Naive B cell (primary cell): ENCODE measurements around the gene KLK11. TPM values are rescaled to one million over a fixed set of nuclear protein-coding genes. Genes with fewer than 3 reads are reported as not detected.

Source experiments
- ATAC-seq, 2 donors: fragments of 150-1000 bp; cut with Tn5 transposase; 2 replicates each; pipeline ENCODE4 v1.10.0; 2021; ENCODE audit warnings: low read depth in 2 of 2, mild to moderate bottlenecking in 2 of 2, moderate library complexity in 2 of 2
- DNase-seq: peaks from one replicate; pipeline ENCODE4 v3.0.0; 2022
- H3K27ac Mint-ChIP-seq, 6 donors: one replicate each; pipeline ENCODE4 v1.8.0; 2020 to 2022; ENCODE audit warnings: mild to moderate bottlenecking in 6 of 6, mixed read lengths in 6 of 6, moderate library complexity in 5 of 6, inconsistent platforms in 2 of 6
- H3K27me3 Mint-ChIP-seq, 3 donors: one replicate each; pipeline ENCODE4 v1.8.0; 2021 to 2022; ENCODE audit warnings: mixed read lengths in 3 of 3, mild to moderate bottlenecking in 1 of 3
- H3K36me3 Mint-ChIP-seq, 2 donors: one replicate each; pipeline ENCODE4 v1.8.0; 2020 to 2022; ENCODE audit warnings: mixed read lengths in 2 of 2, inconsistent platforms in 1 of 2, mild to moderate bottlenecking in 1 of 2
- H3K4me1 Mint-ChIP-seq, 3 donors: one replicate each; pipeline ENCODE4 v1.8.0; 2020 to 2022; ENCODE audit warnings: mixed read lengths in 3 of 3, inconsistent platforms in 1 of 3, mild to moderate bottlenecking in 1 of 3, moderate library complexity in 1 of 3
- H3K4me3 Mint-ChIP-seq, 8 donors: one replicate each; pipeline ENCODE4 v1.8.0; 2020 to 2022; ENCODE audit warnings: mild to moderate bottlenecking in 8 of 8, mixed read lengths in 8 of 8, moderate library complexity in 8 of 8, inconsistent platforms in 2 of 8
- H3K9me3 Mint-ChIP-seq, 7 donors: one replicate each; pipeline ENCODE4 v1.8.0; 2020 to 2022; ENCODE audit warnings: mixed read lengths in 7 of 7, mild to moderate bottlenecking in 5 of 7, inconsistent platforms in 2 of 7, moderate library complexity in 1 of 7
- polyA plus RNA-seq, 6 donors: library from polyadenylated mRNA; unstranded; fragments of 300-500 nt; fragmentation: Illumina TruSeq; gene quantifications; one replicate each; pipeline ENCODE4 v1.2.3, GENCODE V29; 2021; ENCODE audit warnings: low read depth in 6 of 6

KLK11 gene
- polyA plus RNA-seq, 6 donors from 2014 or later = not detected

- H3K4me3 Mint-ChIP-seq = no peak overlapping the region
- H3K27me3 Mint-ChIP-seq = peaks cover 15 to 33% (median 26%) of the 10 kb centered on the region in 3 donors
- ATAC-seq (no peak), DNase-seq (no peak)
- no peaks in the 10 kb centered on the region for H3K36me3 Mint-ChIP-seq
- no peak overlapping the region for H3K27ac Mint-ChIP-seq
- H3K9me3 Mint-ChIP-seq = peaks cover 0 to 24% (median 15%) of the 10 kb centered on the region in 7 donors
- no peaks in the 10 kb centered on the region for H3K4me1 Mint-ChIP-seq
These were observed 20.6 kb upstream of the KLK11 start for GRCh38 chr19:51047031-51047335.

GRCh38 chr19:51044327-51044726 lies 17.9 kb upstream of the KLK11 start:
- Mint-ChIP-seq H3K27me3 (peaks cover 11 to 33% (median 24%) of the 10 kb centered on the region in 3 donors), H3K4me1 (no peaks in the 10 kb centered on the region), H3K9me3 (peaks cover 0 to 12% (median 5%) of the 10 kb centered on the region in 7 donors), H3K27ac (no peak overlapping the region), H3K4me3 (no peak overlapping the region), H3K36me3 (no peaks in the 10 kb centered on the region)
- ATAC-seq (no peak), DNase-seq (no peak)

- no peak overlapping the region for H3K4me3 Mint-ChIP-seq
- peaks cover 0 to 8% (median 2%) of the 10 kb centered on the region in 7 donors for H3K9me3 Mint-ChIP-seq
- peaks cover 6 to 26% (median 16%) of the 10 kb centered on the region in 3 donors for H3K27me3 Mint-ChIP-seq
- H3K27ac Mint-ChIP-seq = no peak overlapping the region
- H3K4me1 Mint-ChIP-seq = no peaks in the 10 kb centered on the region
- ATAC-seq (no peak), DNase-seq (no peak)
- H3K36me3 Mint-ChIP-seq = no peaks in the 10 kb centered on the region
These were observed 17.1 kb upstream of the KLK11 start for GRCh38 chr19:51043497-51043896.

GRCh38 chr19:51040151-51040550 lies 13.7 kb upstream of the KLK11 start:
- peaks cover 0 to 8% (median 2%) of the 10 kb centered on the region in 7 donors for H3K9me3 Mint-ChIP-seq
- ATAC-seq = no peak
- no peaks in the 10 kb centered on the region for H3K36me3 Mint-ChIP-seq

GRCh38 chr19:51036519-51036918 lies 10.1 kb upstream of the KLK11 start:
- no peak for DNase-seq
- peak overlapping the region in 1 of 6 donors; percentile 56 for H3K27ac Mint-ChIP-seq
- H3K36me3 Mint-ChIP-seq = peaks cover 0 to 3% of the 10 kb centered on the region in 2 donors
- H3K9me3 Mint-ChIP-seq = peaks cover 0 to 2% (median 0%) of the 10 kb centered on the region in 7 donors
- H3K27me3 Mint-ChIP-seq = peaks cover 9 to 34% (median 30%) of the 10 kb centered on the region in 3 donors
- ATAC-seq = no peak
- no peak overlapping the region for H3K4me3 Mint-ChIP-seq
- H3K4me1 Mint-ChIP-seq = no peaks in the 10 kb centered on the region

More at GRCh38 chr19:51040151-51040550, 13.7 kb upstream of the KLK11 start:
- no peak for DNase-seq
- peaks cover 5 to 11% (median 11%) of the 10 kb centered on the region in 3 donors for H3K27me3 Mint-ChIP-seq
- no peak overlapping the region for H3K4me3 Mint-ChIP-seq
- H3K4me1 Mint-ChIP-seq = no peaks in the 10 kb centered on the region
- no peak overlapping the region for H3K27ac Mint-ChIP-seq

GRCh38 chr19:51034704-51035103 lies 8.3 kb upstream of the KLK11 start, which contains the start of gene KLK12:
Gene KLK12, minus strand, starts transcription at chr19:51035002. Its CDS starts 381 bp downstream, at chr19:51034621.
- Mint-ChIP-seq H3K36me3 (peaks cover 0 to 14% of the 10 kb centered on the region in 2 donors), H3K27ac (no peak within 1 kb of the TSS), H3K4me1 (no peaks in the 10 kb centered on the region), H3K4me3 (no peak within 1 kb of the TSS), H3K27me3 (peaks cover 15 to 46% (median 43%) of the 10 kb centered on the region in 3 donors), H3K9me3 (peaks cover 0 to 10% (median 1%) of the 10 kb centered on the region in 7 donors)
- DNase-seq = no peak
- no peak for ATAC-seq

- Mint-ChIP-seq H3K9me3 (peaks cover 0 to 10% (median 4%) of the 10 kb centered on the region in 7 donors), H3K27me3 (peaks cover 30 to 57% (median 55%) of the 10 kb centered on the region in 3 donors), H3K4me1 (no peaks in the 10 kb centered on the region), H3K36me3 (peaks cover 0 to 16% of the 10 kb centered on the region in 2 donors), H3K27ac (peak overlapping the region in 1 of 6 donors; percentile 90), H3K4me3 (no peak overlapping the region)
- DNase-seq = no peak
- ATAC-seq = no peak
These were observed 5.4 kb upstream of the KLK11 start for GRCh38 chr19:51031880-51032225.

GRCh38 chr19:51031220-51031879 lies 4.9 kb upstream of the KLK11 start:
- Mint-ChIP-seq H3K27ac (peak overlapping the region in 1 of 6 donors; percentile 90), H3K4me1 (peaks cover 0 to 4% (median 0%) of the 10 kb centered on the region in 3 donors), H3K27me3 (peaks cover 30 to 62% (median 60%) of the 10 kb centered on the region in 3 donors), H3K36me3 (peaks cover 0 to 21% of the 10 kb centered on the region in 2 donors), H3K9me3 (peaks cover 0 to 10% (median 4%) of the 10 kb centered on the region in 7 donors), H3K4me3 (no peak overlapping the region)
- ATAC-seq (no peak), DNase-seq (no peak)

- no peak for ATAC-seq
- Mint-ChIP-seq H3K27ac (no peak overlapping the region), H3K4me3 (no peak overlapping the region), H3K27me3 (peaks cover 33 to 66% (median 58%) of the 10 kb centered on the region in 3 donors), H3K36me3 (peaks cover 0 to 22% of the 10 kb centered on the region in 2 donors), H3K4me1 (peaks cover 0 to 4% (median 0%) of the 10 kb centered on the region in 3 donors), H3K9me3 (peaks cover 0 to 10% (median 4%) of the 10 kb centered on the region in 7 donors)
- no peak for DNase-seq
These were observed 4.2 kb upstream of the KLK11 start for GRCh38 chr19:51030631-51031030.

- peaks cover 0 to 4% (median 0%) of the 10 kb centered on the region in 3 donors for H3K4me1 Mint-ChIP-seq
- no peak overlapping the region for H3K27ac Mint-ChIP-seq
- H3K36me3 Mint-ChIP-seq = peaks cover 0 to 22% of the 10 kb centered on the region in 2 donors
- H3K27me3 Mint-ChIP-seq = peaks cover 40 to 66% (median 58%) of the 10 kb centered on the region in 3 donors
- DNase-seq = no peak
- no peak overlapping the region for H3K4me3 Mint-ChIP-seq
- no peak for ATAC-seq
- H3K9me3 Mint-ChIP-seq = peaks cover 0 to 10% (median 4%) of the 10 kb centered on the region in 7 donors
These were observed 3.3 kb upstream of the KLK11 start for GRCh38 chr19:51029718-51030117.

GRCh38 chr19:51027873-51028272 lies 1.5 kb upstream of the KLK11 start:
- DNase-seq (no peak), ATAC-seq (no peak)
- H3K27ac Mint-ChIP-seq = no peak overlapping the region
- peaks cover 0 to 10% (median 4%) of the 10 kb centered on the region in 7 donors for H3K9me3 Mint-ChIP-seq
- H3K4me3 Mint-ChIP-seq = no peak overlapping the region
- peaks cover 0 to 22% of the 10 kb centered on the region in 2 donors for H3K36me3 Mint-ChIP-seq
- H3K4me1 Mint-ChIP-seq = peaks cover 0 to 4% (median 0%) of the 10 kb centered on the region in 3 donors
- H3K27me3 Mint-ChIP-seq = peaks cover 38 to 69% (median 58%) of the 10 kb centered on the region in 3 donors

- Mint-ChIP-seq H3K9me3 (peaks cover 0 to 10% (median 4%) of the 10 kb centered on the region in 7 donors), H3K27me3 (peaks cover 38 to 74% (median 64%) of the 10 kb centered on the region in 3 donors), H3K4me1 (peaks cover 0 to 4% (median 0%) of the 10 kb centered on the region in 3 donors), H3K36me3 (peaks cover 0 to 22% of the 10 kb centered on the region in 2 donors), H3K27ac (peak overlapping the region in 1 of 6 donors; percentile 79), H3K4me3 (no peak overlapping the region)
- ATAC-seq (no peak), DNase-seq (no peak)
These were observed 850 bp upstream of the KLK11 start for GRCh38 chr19:51027126-51027806.

GRCh38 chr19:51025809-51026553 lies 435 bp downstream of the KLK11 start:
- Mint-ChIP-seq H3K27ac (no peak overlapping the region), H3K4me3 (no peak overlapping the region), H3K36me3 (peaks cover 0 to 13% of the 10 kb centered on the region in 2 donors), H3K4me1 (peaks cover 0 to 4% (median 0%) of the 10 kb centered on the region in 3 donors), H3K9me3 (peaks cover 0 to 5% (median 4%) of the 10 kb centered on the region in 7 donors), H3K27me3 (peaks cover 37 to 66% (median 56%) of the 10 kb centered on the region in 3 donors)
- ATAC-seq (no peak), DNase-seq (no peak)
